GM19193 (cell line): ENCODE data around the gene PYGM.

ENCODE experiments used
- POLR2A ChIP-seq: IDR thresholded peaks from 4 replicates; pipeline ENCODE4 v1.6.1; 2011; ENCODE audit not compliant: insufficient read depth, insufficient read length; ENCODE audit errors: extremely low read depth

Gene PYGM

GRCh38 chr11:64784813-64785581 is 25.2 kb upstream of the PYGM start:
- TF ChIP-seq POLR2A = no peak

GRCh38 chr11:64778473-64779298 is 18.9 kb upstream of the PYGM start, which contains the start of gene SF1:
Gene SF1 (minus strand): TSS chr11:64778542. CDS start chr11:64778392, 150 bp downstream.
- TF ChIP-seq POLR2A = peak; percentile 85

- peak; percentile 73 for TF ChIP-seq POLR2A
Observed at GRCh38 chr11:64778223-64778472, 18.4 kb upstream of the PYGM start.

GRCh38 chr11:64777449-64778222 is 17.9 kb upstream of the PYGM start:
- TF ChIP-seq POLR2A = peak; percentile 44

GRCh38 chr11:64776875-64777274 is 17.1 kb upstream of the PYGM start:
- TF ChIP-seq POLR2A = no peak

GRCh38 chr11:64776425-64776824 is 16.7 kb upstream of the PYGM start:
- no peak for TF ChIP-seq POLR2A

GRCh38 chr11:64774144-64774543 is 14.4 kb upstream of the PYGM start:
- TF ChIP-seq POLR2A = no peak

- no peak for TF ChIP-seq POLR2A
Observed at GRCh38 chr11:64772303-64773018, 12.7 kb upstream of the PYGM start.

GRCh38 chr11:64771861-64772260 is 12.1 kb upstream of the PYGM start:
- TF ChIP-seq POLR2A = no peak

- TF ChIP-seq POLR2A = peak; percentile 16
Observed at GRCh38 chr11:64770120-64770519, 10.3 kb upstream of the PYGM start.

GRCh38 chr11:64769283-64769682 is 9.5 kb upstream of the PYGM start:
- no peak for TF ChIP-seq POLR2A

GRCh38 chr11:64768300-64768694 is 8.5 kb upstream of the PYGM start:
- TF ChIP-seq POLR2A = no peak

- peak; percentile 24 for TF ChIP-seq POLR2A
Observed at GRCh38 chr11:64767344-64768299, 7.8 kb upstream of the PYGM start.

- TF ChIP-seq POLR2A = no peak
Observed at GRCh38 chr11:64766881-64767280, 7.1 kb upstream of the PYGM start.

GRCh38 chr11:64765851-64766665 is 6.3 kb upstream of the PYGM start:
- no peak for TF ChIP-seq POLR2A
